Astrocyte (in vitro differentiated cells and primary cell): Measurements from ENCODE around the gene TM2D3. TPM values are rescaled to one million over a fixed set of nuclear protein-coding genes. Genes with fewer than 3 reads are reported as not detected.

Experiments used
- DNase-seq: peaks from one replicate; pipeline ENCODE4 v3.0.0-alpha.2; 2010; ENCODE audit warnings: low read depth
- FAIRE-seq: peaks from 2 replicates; lab custom pipeline; 2011; peaks lifted over from hg19 to GRCh38; lab: Jason Lieb, UNC
- H2AFZ ChIP-seq: 2 replicates; pipeline ENCODE4 v1.6.0; 2012; ENCODE audit warnings: low read depth, low read length, inconsistent platforms
- H3K27ac ChIP-seq: 2 replicates; pipeline ENCODE4 v1.5.1; 2011; ENCODE audit warnings: low read depth, low read length, inconsistent platforms
- H3K27me3 ChIP-seq: 2 replicates; pipeline ENCODE4 v1.6.0; 2011; ENCODE audit warnings: low read length, inconsistent platforms; ENCODE audit not compliant: insufficient read depth
- H3K36me3 ChIP-seq: 2 replicates; pipeline ENCODE4 v1.5.1; 2011; ENCODE audit warnings: low read length, inconsistent platforms; ENCODE audit not compliant: insufficient read depth
- H3K4me1 ChIP-seq: 2 replicates; pipeline ENCODE4 v1.5.1; 2011; ENCODE audit warnings: low read length, inconsistent platforms; ENCODE audit not compliant: insufficient read depth
- H3K4me2 ChIP-seq: 2 replicates; pipeline ENCODE4 v1.6.0; 2012; ENCODE audit warnings: low read length, inconsistent platforms
- H3K4me3 ChIP-seq: 2 replicates; pipeline ENCODE4 v1.5.1; 2011; ENCODE audit warnings: low read depth, mild to moderate bottlenecking, low read length, inconsistent platforms; ENCODE audit not compliant: insufficient read depth
- H3K79me2 ChIP-seq: 2 replicates; pipeline ENCODE4 v1.6.0; 2012; ENCODE audit warnings: mild to moderate bottlenecking, low read length, inconsistent platforms; ENCODE audit not compliant: insufficient read depth
- H3K9ac ChIP-seq: 2 replicates; pipeline ENCODE4 v1.6.0; 2012; ENCODE audit warnings: mild to moderate bottlenecking, low read length, inconsistent platforms
- H3K9me3 ChIP-seq: 2 replicates; pipeline ENCODE4 v1.5.1; 2012; ENCODE audit warnings: low read depth, mild to moderate bottlenecking, low read length, inconsistent platforms; ENCODE audit not compliant: insufficient read depth
- H4K20me1 ChIP-seq: 2 replicates; pipeline ENCODE4 v1.6.0; 2012; ENCODE audit warnings: low read length, inconsistent platforms; ENCODE audit not compliant: insufficient read depth
- H3K27ac Mint-ChIP-seq: one replicate; pipeline ENCODE4 v1.8.0; 2021; ENCODE audit warnings: mild to moderate bottlenecking, mixed read lengths; ENCODE audit not compliant: unreplicated experiment
- H3K27me3 Mint-ChIP-seq: one replicate; pipeline ENCODE4 v1.8.0; 2021; ENCODE audit warnings: low read depth, mixed read lengths; ENCODE audit not compliant: unreplicated experiment
- H3K36me3 Mint-ChIP-seq: one replicate; pipeline ENCODE4 v1.8.0; 2021; ENCODE audit warnings: low read depth, mixed read lengths; ENCODE audit not compliant: unreplicated experiment
- H3K4me1 Mint-ChIP-seq: one replicate; pipeline ENCODE4 v1.8.0; 2021; ENCODE audit warnings: low read depth, mixed read lengths; ENCODE audit not compliant: unreplicated experiment
- H3K4me3 Mint-ChIP-seq: one replicate; pipeline ENCODE4 v1.8.0; 2021; ENCODE audit warnings: mild to moderate bottlenecking, moderate library complexity, mixed read lengths; ENCODE audit not compliant: unreplicated experiment
- H3K9me3 Mint-ChIP-seq: one replicate; pipeline ENCODE4 v1.8.0; 2021; ENCODE audit warnings: mild to moderate bottlenecking, mixed read lengths; ENCODE audit not compliant: unreplicated experiment
- EZH2 ChIP-seq: IDR thresholded peaks from 2 replicates; pipeline ENCODE4 v1.6.1; 2012; ENCODE audit warnings: mild to moderate bottlenecking, low read length, inconsistent platforms; ENCODE audit not compliant: insufficient read depth
- total RNA-seq: library from RNA; stranded (reverse); gene quantifications from 2 replicates; pipeline ENCODE4 v1.2.1, GENCODE V29; 2021
- TF ChIP-seq, protein P1 (sequence below): IDR thresholded peaks from 2 replicates; pipeline ENCODE4 v1.5.1; 2011; ENCODE audit warnings: low read depth, mild to moderate bottlenecking, inconsistent platforms, low read length, moderate library complexity; ENCODE audit not compliant: insufficient read depth

The TM2D3 gene
- total RNA-seq, 1 donor from 2014 or later = 28.1 TPM

DNA sequence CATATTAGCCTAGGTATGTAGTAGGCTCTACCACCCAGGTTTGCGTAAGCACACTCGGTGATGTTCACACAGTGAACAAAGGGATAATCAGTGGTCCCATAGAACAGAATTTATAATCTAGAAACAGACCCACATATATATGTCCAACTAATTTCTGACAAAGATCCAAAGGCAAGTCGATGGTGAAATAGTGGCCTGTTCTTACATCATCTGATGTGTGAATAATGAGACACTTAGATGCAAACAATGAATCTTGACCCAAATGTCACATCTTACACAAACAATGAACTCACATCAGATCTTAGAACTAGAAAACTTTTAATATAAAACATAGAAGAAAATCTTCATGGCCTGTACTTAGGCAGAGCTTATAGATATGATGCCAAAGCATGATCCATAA is 17.6 kb upstream of the TM2D3 start:
- H3K4me3 Mint-ChIP-seq = no peak overlapping the region
- TF ChIP-seq EZH2 = no peak
- TF ChIP-seq, protein P1, sequence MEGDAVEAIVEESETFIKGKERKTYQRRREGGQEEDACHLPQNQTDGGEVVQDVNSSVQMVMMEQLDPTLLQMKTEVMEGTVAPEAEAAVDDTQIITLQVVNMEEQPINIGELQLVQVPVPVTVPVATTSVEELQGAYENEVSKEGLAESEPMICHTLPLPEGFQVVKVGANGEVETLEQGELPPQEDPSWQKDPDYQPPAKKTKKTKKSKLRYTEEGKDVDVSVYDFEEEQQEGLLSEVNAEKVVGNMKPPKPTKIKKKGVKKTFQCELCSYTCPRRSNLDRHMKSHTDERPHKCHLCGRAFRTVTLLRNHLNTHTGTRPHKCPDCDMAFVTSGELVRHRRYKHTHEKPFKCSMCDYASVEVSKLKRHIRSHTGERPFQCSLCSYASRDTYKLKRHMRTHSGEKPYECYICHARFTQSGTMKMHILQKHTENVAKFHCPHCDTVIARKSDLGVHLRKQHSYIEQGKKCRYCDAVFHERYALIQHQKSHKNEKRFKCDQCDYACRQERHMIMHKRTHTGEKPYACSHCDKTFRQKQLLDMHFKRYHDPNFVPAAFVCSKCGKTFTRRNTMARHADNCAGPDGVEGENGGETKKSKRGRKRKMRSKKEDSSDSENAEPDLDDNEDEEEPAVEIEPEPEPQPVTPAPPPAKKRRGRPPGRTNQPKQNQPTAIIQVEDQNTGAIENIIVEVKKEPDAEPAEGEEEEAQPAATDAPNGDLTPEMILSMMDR = no peak
- H3K4me1 ChIP-seq = peaks cover 1% of the 10 kb centered on the region
- H3K4me1 Mint-ChIP-seq = peaks cover 4% of the 10 kb centered on the region
- no peak overlapping the region for H3K27ac ChIP-seq
- H4K20me1 ChIP-seq = no peaks in the 10 kb centered on the region
- H3K4me3 ChIP-seq = no peak overlapping the region
- DNase-seq = no peak
- H3K4me2 ChIP-seq = no peak overlapping the region
- no peak overlapping the region for H3K27ac Mint-ChIP-seq
- peaks cover 8% of the 10 kb centered on the region for H3K9me3 Mint-ChIP-seq
- no peak overlapping the region for H2AFZ ChIP-seq
- H3K79me2 ChIP-seq = no peaks in the 10 kb centered on the region
- peaks cover 11% of the 10 kb centered on the region for H3K36me3 ChIP-seq
- H3K9ac ChIP-seq = no peak overlapping the region
- no peaks in the 10 kb centered on the region for H3K27me3 Mint-ChIP-seq
- H3K36me3 Mint-ChIP-seq = peaks cover 26% of the 10 kb centered on the region
- H3K27me3 ChIP-seq = no peaks in the 10 kb centered on the region
- no peak for FAIRE-seq
- H3K9me3 ChIP-seq = no peaks in the 10 kb centered on the region

DNA sequence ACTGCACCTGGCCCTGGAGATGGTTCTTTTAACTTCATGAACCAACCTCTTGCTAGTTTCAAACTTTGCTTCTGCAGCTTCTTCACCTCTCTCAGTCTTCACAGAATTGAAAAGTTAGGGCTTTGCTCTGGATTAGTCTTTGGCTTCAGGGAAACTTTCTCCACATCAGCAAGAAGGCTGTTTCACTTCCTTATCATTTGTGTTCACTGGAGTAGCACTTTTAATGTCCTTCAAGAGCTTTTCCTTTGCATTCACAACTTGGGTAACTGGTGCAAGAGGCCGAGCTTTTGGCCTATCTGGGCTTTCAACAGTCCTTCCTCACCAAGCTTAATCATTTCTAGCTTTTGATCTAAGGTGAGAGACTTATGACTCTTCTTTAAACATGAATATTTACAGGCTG is 15.7 kb upstream of the TM2D3 start:
- peaks cover 21% of the 10 kb centered on the region for H3K36me3 Mint-ChIP-seq
- DNase-seq (no peak), FAIRE-seq (no peak)
- no peaks in the 10 kb centered on the region for H3K9me3 ChIP-seq
- H3K27me3 ChIP-seq = no peaks in the 10 kb centered on the region
- H3K9me3 Mint-ChIP-seq = peaks cover 8% of the 10 kb centered on the region
- no peak overlapping the region for H3K27ac ChIP-seq
- no peaks in the 10 kb centered on the region for H3K27me3 Mint-ChIP-seq
- no peaks in the 10 kb centered on the region for H4K20me1 ChIP-seq
- no peaks in the 10 kb centered on the region for H3K4me1 ChIP-seq
- H3K4me3 ChIP-seq = no peak overlapping the region
- H3K4me3 Mint-ChIP-seq = no peak overlapping the region
- H3K79me2 ChIP-seq = no peaks in the 10 kb centered on the region
- peaks cover 11% of the 10 kb centered on the region for H3K36me3 ChIP-seq
- no peaks in the 10 kb centered on the region for H3K4me1 Mint-ChIP-seq
- H2AFZ ChIP-seq = no peak overlapping the region
- H3K27ac Mint-ChIP-seq = no peak overlapping the region
- TF ChIP-seq, protein P1 = no peak
- no peak for TF ChIP-seq EZH2
- H3K4me2 ChIP-seq = no peak overlapping the region
- no peak overlapping the region for H3K9ac ChIP-seq

DNA sequence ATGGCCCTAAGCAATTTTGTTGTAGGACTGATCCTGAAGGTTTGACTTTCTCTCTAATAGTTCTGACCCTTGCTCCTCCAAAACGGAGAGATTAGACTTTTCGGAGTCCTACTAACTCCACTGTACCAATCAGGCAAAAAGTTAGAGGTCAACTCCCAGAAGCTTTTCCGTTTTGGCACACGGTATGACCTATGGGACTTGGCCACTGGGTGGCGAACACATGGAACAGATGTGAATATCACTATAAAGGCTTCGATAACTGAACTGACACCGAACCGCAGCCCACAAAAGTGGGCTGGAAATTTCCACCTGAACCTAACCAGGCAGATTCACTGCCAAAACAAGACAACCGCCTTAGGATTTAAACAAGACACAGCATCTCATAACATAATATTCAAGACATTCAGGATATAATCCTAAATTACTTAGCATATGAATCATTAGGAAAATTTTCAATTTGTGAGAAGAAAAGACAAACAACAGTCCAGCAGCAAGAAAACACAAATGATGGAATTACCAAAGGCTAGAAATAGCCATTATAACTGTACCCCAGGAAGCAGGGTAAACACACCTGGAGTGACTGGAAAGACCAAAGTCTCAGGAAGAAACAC is 12.2 kb upstream of the TM2D3 start:
- H2AFZ ChIP-seq = no peak overlapping the region
- H3K4me3 ChIP-seq = no peak overlapping the region
- H3K9me3 ChIP-seq = no peaks in the 10 kb centered on the region
- H3K27me3 Mint-ChIP-seq = no peaks in the 10 kb centered on the region
- no peaks in the 10 kb centered on the region for H4K20me1 ChIP-seq
- no peak overlapping the region for H3K4me2 ChIP-seq
- no peaks in the 10 kb centered on the region for H3K79me2 ChIP-seq
- peaks cover 8% of the 10 kb centered on the region for H3K9me3 Mint-ChIP-seq
- DNase-seq (no peak), FAIRE-seq (no peak)
- H3K27me3 ChIP-seq = no peaks in the 10 kb centered on the region
- no peaks in the 10 kb centered on the region for H3K4me1 Mint-ChIP-seq
- no peak overlapping the region for H3K27ac ChIP-seq
- peaks cover 10% of the 10 kb centered on the region for H3K36me3 Mint-ChIP-seq
- H3K4me3 Mint-ChIP-seq = no peak overlapping the region
- no peaks in the 10 kb centered on the region for H3K4me1 ChIP-seq
- TF ChIP-seq, protein P1 = peak; percentile 25
- no peak for TF ChIP-seq EZH2
- H3K27ac Mint-ChIP-seq = no peak overlapping the region
- no peak overlapping the region for H3K9ac ChIP-seq
- H3K36me3 ChIP-seq = peaks cover 6% of the 10 kb centered on the region
